Thoracic aorta (tissue), 2 donors: ENCODE measurements around the gene MGLL. TPM values are rescaled to one million over a fixed set of nuclear protein-coding genes. Genes with fewer than 3 reads are reported as not detected.

ENCODE experiments used
- ATAC-seq: fragments of 150-250 bp; one replicate; pipeline ENCODE4 v1.8.0; 2017; ENCODE audit warnings: low read depth; ENCODE audit not compliant: insufficient number of reproducible peaks, low FRiP score
- DNase-seq: peaks from one replicate; pipeline ENCODE4 v3.0.0-alpha.2; 2020; ENCODE audit warnings: low spot score
- H3K27ac ChIP-seq, 2 donors: fragments of 200-600 bp; sonication (generic); 1 replicate in 1 of 2; 2 replicates in 1 of 2; pipeline ENCODE4 v1.5.1; 2016; ENCODE audit warnings: mild to moderate bottlenecking in 2 of 2, moderate library complexity in 2 of 2
- H3K27me3 ChIP-seq: fragments of 200-600 bp; sonication (generic); replicated peaks from 2 replicates; pipeline ENCODE4 v1.6.0; 2016; ENCODE audit warnings: mild to moderate bottlenecking; ENCODE audit not compliant: insufficient read depth
- H3K36me3 ChIP-seq: fragments of 200-600 bp; sonication (generic); one replicate; pipeline ENCODE4 v1.5.1; 2016
- H3K4me1 ChIP-seq, 2 donors: fragments of 200-600 bp; sonication (generic); 1 replicate in 1 of 2; 2 replicates in 1 of 2; pipeline versions ENCODE4 v1.5.1 to v1.6.0; 2016; ENCODE audit warnings: low read depth in 2 of 2, mild to moderate bottlenecking in 1 of 2; ENCODE audit not compliant: control insufficient read depth in 1 of 2
- H3K4me3 ChIP-seq: fragments of 200-600 bp; sonication (generic); 2 replicates; pipeline ENCODE4 v1.5.1; 2016; ENCODE audit warnings: mild to moderate bottlenecking
- H3K9me3 ChIP-seq: fragments of 200-600 bp; sonication (generic); 2 replicates; pipeline ENCODE4 v1.5.1; 2016
- CTCF ChIP-seq: fragments of 200-600 bp; sonication (generic); IDR thresholded peaks from one replicate; pipeline ENCODE4 v1.5.1; 2019; ENCODE audit warnings: antibody characterized with exemption
- total RNA-seq, 2 donors: library from RNA; depleted of rRNA; stranded (reverse); fragments of >200 nt; gene quantifications; one replicate each; pipeline versions ENCODE4 v1.1.0 to v1.2.3, GENCODE V29; 2016

The MGLL gene
- total RNA-seq, 2 donors from 2014 or later = 57.6 to 71.8 TPM

- DNase-seq (no peak), ATAC-seq (no peak)
- H3K27me3 ChIP-seq = no peaks in the 10 kb centered on the region
- no peak overlapping the region for H3K27ac ChIP-seq
- no peak overlapping the region for H3K4me3 ChIP-seq
- H3K4me1 ChIP-seq = peaks cover 0 to 15% of the 10 kb centered on the region in 2 donors
- no peaks in the 10 kb centered on the region for H3K36me3 ChIP-seq
- peak; percentile 93 for TF ChIP-seq CTCF
- H3K9me3 ChIP-seq = no peaks in the 10 kb centered on the region
Observed at GRCh38 chr3:127652246-127652995, 169.9 kb downstream of the MGLL start.

- Histone ChIP-seq H3K27ac (no peak overlapping the region), H3K4me3 (no peak overlapping the region), H3K36me3 (no peaks in the 10 kb centered on the region), H3K4me1 (peaks cover 0 to 15% of the 10 kb centered on the region in 2 donors), H3K9me3 (no peaks in the 10 kb centered on the region), H3K27me3 (no peaks in the 10 kb centered on the region)
- no peak for DNase-seq
- no peak for ATAC-seq
- no peak for TF ChIP-seq CTCF
Observed at GRCh38 chr3:127651516-127652172, 170.7 kb downstream of the MGLL start.

GRCh38 chr3:127650236-127650635, 172.1 kb downstream of the MGLL start:
- no peak for ATAC-seq
- Histone ChIP-seq H3K36me3 (no peaks in the 10 kb centered on the region), H3K4me3 (no peak overlapping the region), H3K9me3 (no peaks in the 10 kb centered on the region), H3K27me3 (no peaks in the 10 kb centered on the region), H3K27ac (no peak overlapping the region), H3K4me1 (peaks cover 0 to 7% of the 10 kb centered on the region in 2 donors)
- no peak for TF ChIP-seq CTCF
- no peak for DNase-seq

GRCh38 chr3:127647845-127648204, 174.5 kb downstream of the MGLL start:
- Histone ChIP-seq H3K4me3 (no peak overlapping the region), H3K4me1 (peaks cover 0 to 5% of the 10 kb centered on the region in 2 donors), H3K36me3 (no peaks in the 10 kb centered on the region), H3K27ac (no peak overlapping the region), H3K9me3 (no peaks in the 10 kb centered on the region), H3K27me3 (no peaks in the 10 kb centered on the region)
- no peak for ATAC-seq
- no peak for TF ChIP-seq CTCF
- DNase-seq = no peak

GRCh38 chr3:127647166-127647844, 175.0 kb downstream of the MGLL start:
- no peaks in the 10 kb centered on the region for H3K36me3 ChIP-seq
- H3K27me3 ChIP-seq = no peaks in the 10 kb centered on the region
- H3K4me3 ChIP-seq = no peak overlapping the region
- H3K27ac ChIP-seq = no peak overlapping the region
- no peak for ATAC-seq
- no peak for DNase-seq
- peaks cover 0 to 2% of the 10 kb centered on the region in 2 donors for H3K4me1 ChIP-seq
- TF ChIP-seq CTCF = no peak
- no peaks in the 10 kb centered on the region for H3K9me3 ChIP-seq
